HG03432 (cell line): ENCODE measurements around the gene WDR90.

ENCODE experiments used
- ATAC-seq: cut with Tn5 transposase; IDR thresholded peaks from one replicate; pipeline ENCODE4 v1.9.1; 2021; ENCODE audit warnings: mild to moderate bottlenecking, moderate library complexity; ENCODE audit not compliant: unreplicated experiment

The WDR90 gene

DNA sequence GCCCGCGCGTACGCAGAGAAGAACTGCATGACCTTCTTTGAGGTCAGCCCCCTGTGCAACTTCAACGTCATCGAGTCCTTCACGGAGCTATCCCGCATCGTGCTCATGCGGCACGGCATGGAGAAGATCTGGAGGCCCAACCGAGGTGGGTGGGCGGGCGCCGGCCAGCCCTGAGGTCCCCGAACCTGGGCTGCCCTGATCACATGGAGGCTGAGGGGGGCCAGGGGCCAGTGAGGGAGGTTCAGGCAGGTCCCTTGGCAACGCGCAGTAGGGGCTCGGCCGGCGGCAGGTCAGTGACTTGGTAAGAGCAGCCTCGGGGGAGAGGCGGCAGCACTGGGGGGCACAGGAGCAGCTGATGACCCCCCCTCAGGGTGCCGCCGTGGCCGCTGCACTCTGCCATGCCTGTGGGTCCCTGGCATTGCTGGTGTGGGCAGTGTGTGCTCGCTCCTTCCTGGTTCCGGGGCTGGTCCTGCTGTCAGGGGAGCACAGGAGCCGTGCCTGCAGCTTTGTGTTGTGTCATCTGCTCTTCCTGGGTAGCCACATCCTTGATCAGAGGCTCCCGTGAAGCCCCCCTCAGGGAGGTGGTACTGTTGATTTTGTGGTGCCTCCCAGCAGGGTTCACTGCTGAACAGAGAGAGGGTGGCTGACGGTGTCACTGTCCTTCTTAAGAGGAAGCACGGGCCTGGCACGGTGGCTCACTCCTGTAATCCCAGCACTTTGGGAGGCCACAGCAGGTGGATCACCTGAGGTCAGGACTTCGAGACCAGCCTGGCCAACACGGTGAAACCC lies 23.0 kb upstream of the WDR90 start:
- no peak for ATAC-seq

DNA sequence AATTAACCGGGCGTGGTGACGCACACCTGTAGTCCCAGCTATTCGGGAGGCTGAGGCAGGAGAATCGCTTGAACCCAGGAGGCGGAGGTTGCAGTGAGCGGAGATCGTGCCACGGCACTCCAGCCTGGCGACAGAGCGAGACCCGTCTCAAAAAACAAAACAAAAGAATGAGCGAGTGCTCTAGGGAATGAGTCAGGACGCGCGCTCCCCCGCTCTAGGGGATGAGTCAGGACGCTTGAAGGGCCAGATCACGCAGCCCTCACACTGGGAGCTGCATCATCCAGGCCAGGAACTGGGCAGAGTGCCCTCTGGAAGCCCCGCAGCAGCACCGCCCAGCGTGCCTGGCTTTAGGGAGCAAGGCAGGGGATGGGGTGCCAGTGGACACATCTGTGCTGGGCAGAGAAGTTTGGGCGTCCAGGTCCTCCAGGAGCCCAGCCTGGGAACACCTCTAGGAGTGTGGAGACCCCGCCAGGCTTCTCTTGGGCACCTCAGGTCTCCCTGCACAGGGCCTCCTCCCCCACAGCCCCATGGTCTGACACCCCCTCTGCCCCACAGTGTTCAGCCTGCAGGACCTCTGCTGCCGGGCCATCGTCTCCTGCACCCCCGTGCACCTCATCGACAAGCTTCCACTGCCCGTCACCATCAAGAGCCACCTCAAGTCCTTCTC lies 22.2 kb upstream of the WDR90 start:
- ATAC-seq = no peak

DNA sequence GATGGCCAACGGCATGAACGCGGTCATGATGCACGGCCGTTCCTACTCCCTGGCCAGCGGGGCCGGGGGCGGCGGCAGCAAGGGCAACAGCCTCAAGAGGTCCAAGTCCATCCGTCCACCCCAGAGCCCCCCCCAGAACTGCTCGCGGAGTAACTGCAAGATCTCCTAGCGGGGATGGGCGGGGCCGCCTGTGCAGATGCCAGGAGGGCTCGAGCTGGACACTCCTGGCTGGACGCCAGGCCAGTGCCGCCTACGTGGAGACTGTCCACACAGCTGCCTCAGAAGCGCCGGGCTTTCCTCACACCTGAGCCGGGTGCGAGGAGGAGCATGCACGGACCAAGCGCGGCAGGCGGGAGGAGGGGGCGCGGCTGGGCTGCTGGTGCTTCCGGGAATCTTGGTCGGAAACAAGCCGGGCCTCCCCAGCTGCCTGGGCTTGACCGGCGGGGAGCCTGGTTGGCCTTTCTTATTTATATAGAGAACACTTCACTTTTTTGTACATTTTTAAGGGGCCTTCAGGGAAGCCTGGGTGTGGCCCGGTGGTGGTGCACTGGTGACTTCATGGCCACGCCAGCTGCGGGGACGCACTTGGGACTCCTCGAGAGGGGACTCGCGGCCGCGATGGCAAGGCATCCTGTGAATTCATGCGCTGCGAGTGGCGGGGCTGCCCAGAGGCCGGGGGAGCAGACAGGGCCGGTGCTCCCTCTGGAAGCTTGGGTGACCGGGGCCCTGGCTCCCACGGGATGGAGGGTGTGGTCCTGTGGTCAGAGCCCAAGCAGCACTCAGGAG lies 21.5 kb upstream of the WDR90 start:
- ATAC-seq = no peak

DNA sequence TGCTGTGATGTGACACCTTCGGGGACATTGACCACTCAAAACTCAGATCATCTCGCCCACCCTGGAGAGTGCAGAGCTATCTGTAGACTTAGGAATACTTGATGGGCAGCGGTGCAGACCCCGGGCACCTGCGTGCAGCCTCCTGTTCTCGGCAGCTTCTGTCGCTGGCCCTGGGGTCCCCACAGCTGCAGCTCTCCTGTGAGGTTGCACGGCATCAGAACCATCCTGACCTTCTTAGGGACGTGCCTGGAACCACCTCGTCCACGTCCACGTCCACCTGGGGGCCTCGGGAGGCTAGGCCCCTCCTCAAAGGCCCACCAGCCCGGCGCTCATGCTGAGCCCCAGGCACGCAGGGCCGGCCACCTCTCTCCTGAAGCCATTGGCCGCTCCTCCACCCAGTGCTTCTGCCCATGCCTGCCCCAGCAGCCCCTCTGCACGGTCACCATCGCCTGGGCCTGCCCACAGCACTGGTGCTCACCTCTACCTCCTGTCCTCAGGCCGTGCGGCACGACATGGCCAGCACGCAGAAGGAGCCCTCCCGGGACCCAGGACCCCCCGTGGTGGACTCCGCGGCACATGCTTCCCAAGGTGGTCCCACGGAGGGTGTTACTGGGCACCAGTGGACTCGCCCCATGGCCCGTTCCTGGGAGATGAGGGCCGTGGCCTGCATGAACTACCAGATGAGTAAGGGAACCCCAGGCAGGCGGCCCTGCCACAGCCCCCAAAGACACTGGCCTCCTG lies 20.7 kb upstream of the WDR90 start:
- ATAC-seq = no peak

DNA sequence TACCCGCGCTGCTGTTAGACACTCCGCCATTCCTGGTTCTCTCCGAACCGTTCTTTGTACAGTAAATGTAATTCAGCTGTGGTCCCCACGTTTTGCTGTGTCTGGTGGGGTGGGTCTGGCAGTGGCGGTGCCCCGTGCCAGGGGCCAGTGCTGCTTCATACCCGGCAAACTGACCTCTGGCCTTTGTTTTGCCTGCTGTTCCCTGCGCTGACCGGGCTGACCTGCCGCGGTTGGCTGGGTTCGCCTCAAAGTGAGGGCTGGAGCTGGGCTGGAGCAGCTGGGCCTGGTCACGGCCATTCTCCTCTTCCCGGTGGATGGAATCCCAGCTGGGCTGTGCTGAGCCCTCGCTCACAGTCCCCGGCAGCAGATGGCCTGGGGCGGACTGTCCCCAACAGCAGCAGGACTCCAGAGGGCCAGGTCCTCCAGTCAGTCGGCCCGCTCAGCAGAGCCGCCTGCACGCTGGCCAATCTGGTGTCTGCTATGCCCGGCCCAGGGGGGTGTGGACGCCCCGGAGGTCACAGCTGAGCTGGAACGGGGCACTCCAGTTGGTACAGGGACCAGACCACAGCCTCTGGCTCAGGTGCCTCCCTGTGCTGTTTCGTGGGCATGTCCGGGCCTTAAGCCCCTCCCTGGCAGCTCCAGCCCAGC lies 19.9 kb upstream of the WDR90 start:
- ATAC-seq = no peak

DNA sequence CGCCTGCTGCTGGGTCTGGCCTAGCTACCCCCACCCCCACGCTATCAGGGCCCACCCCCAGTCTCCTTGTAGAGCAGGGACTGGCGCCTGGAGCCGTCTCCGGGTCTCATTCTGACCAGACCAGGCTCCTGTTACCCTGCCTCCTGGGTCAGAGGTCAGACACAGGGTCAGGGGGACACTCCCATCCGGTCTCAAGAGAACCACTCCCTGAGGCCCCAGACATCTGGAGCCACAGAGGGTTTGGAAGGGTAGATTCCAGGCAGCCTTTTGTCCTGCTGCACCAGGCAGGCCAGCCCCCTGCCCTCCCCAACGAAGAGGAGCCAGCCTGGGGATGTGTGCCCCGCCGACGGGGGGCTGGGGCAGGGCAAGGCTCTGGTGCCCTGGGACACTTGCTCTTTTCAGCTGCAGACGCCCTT lies 19.3 kb upstream of the WDR90 start:
- ATAC-seq = no peak

DNA sequence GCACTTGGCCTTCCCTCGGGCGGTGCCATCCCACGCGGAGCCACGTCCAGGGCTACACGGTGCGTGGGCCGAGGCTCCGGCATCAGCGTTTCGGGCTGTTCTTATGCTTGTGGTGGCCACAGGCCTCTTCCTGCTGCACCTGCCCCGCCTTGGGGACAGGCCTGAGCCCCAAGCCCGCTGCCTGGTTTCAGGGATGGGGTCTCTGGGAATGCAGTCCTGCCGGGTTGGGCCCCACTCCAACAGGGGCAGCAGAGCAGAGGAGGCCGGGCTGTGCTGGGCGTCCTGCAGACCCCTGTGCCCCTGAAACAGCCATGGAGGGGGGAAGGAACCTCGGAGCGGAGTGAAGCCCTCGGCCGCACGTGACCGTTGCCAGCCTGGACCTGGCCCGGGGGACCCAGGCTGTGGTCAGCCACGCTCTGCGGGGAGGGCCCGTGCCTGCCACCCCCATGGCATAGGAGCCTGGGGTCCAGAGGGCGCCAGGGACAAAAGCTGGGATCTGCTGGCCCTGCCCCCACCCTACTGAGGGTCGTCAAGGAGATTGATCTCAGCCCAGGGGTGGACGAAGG lies 18.8 kb upstream of the WDR90 start:
- no peak for ATAC-seq

DNA sequence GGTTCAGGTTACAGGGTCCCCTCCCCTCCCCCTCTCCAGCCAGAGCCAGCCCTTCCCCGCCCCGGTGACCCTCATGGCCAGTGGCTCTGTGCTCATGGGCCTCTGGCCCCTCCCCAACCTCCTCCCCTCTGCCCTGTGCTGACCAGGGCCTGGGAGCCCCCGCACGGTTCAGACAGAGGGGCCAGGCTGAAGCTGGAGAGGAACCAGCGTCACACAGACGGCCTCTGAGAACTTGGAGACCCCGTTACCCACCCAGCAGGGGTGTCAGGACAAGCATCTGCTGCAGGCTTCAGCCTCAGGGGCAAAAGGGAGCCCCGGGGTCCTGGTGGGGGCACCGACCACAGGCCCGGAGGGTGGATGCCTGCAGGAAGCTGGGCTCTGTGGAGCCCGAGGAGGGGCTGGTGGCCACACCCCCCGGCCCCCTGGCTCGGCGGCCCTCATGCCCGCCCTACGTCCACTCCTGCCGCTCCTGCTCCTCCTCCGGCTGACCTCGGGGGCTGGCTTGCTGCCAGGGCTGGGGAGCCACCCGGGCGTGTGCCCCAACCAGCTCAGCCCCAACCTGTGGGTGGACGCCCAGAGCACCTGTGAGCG lies 18.3 kb upstream of the WDR90 start, which contains the start of gene WFIKKN1:
Gene WFIKKN1 (plus strand): TSS at position 171 of the 591 bp plus-strand sequence. CDS start 269 bp downstream, at position 440.
- ATAC-seq = no peak

DNA sequence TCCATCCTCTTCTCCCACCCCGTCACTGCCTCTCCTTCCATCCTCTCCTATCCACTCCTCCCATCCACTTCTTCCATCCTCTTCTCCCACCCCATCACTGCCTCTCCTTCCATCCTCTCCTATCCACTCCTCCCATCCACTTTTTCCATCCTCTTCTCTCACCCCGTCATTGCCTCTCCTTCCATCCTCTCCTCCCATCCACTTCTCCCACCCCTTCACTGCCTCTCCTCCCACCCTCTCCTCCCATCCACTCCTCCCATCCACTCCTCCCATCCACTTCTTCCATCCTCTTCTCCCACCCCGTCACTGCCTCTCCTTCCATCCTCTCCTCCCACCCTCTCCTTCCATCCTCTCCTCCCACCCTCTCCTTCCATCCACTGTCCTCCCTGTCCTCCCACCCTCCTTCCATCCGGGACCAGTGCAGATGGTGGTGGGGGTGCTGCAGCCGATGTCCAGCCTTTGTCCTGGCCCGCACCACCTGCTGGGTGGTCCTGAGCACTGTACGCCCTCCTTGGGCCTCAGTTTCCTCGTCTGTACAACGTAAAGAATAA lies 17.3 kb upstream of the WDR90 start:
- no peak for ATAC-seq

DNA sequence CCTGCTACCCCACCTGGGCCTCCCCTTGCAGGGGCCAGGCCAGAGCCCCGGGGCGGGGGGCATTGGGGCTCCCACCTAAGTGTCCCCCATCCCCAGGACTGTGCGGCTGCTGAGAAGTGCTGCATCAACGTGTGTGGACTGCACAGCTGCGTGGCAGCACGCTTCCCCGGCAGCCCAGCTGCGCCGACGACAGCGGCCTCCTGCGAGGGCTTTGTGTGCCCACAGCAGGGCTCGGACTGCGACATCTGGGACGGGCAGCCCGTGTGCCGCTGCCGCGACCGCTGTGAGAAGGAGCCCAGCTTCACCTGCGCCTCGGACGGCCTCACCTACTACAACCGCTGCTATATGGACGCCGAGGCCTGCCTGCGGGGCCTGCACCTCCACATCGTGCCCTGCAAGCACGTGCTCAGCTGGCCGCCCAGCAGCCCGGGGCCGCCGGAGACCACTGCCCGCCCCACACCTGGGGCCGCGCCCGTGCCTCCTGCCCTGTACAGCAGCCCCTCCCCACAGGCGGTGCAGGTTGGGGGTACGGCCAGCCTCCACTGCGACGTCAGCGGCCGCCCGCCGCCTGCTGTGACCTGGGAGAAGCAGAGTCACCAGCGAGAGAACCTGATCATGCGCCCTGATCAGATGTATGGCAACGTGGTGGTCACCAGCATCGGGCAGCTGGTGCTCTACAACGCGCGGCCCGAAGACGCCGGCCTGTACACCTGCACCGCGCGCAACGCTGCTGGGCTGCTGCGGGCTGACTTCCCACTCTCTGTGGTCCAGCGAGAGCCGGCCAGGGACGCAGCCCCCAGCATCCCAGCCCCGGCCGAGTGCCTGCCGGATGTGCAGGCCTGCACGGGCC lies 16.5 kb upstream of the WDR90 start:
- ATAC-seq = no peak

DNA sequence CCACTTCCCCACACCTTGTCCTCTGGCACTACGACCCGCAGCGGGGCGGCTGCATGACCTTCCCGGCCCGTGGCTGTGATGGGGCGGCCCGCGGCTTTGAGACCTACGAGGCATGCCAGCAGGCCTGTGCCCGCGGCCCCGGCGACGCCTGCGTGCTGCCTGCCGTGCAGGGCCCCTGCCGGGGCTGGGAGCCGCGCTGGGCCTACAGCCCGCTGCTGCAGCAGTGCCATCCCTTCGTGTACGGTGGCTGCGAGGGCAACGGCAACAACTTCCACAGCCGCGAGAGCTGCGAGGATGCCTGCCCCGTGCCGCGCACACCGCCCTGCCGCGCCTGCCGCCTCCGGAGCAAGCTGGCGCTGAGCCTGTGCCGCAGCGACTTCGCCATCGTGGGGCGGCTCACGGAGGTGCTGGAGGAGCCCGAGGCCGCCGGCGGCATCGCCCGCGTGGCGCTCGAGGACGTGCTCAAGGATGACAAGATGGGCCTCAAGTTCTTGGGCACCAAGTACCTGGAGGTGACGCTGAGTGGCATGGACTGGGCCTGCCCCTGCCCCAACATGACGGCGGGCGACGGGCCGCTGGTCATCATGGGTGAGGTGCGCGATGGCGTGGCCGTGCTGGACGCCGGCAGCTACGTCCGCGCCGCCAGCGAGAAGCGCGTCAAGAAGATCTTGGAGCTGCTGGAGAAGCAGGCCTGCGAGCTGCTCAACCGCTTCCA lies 15.7 kb upstream of the WDR90 start:
- no peak for ATAC-seq

DNA sequence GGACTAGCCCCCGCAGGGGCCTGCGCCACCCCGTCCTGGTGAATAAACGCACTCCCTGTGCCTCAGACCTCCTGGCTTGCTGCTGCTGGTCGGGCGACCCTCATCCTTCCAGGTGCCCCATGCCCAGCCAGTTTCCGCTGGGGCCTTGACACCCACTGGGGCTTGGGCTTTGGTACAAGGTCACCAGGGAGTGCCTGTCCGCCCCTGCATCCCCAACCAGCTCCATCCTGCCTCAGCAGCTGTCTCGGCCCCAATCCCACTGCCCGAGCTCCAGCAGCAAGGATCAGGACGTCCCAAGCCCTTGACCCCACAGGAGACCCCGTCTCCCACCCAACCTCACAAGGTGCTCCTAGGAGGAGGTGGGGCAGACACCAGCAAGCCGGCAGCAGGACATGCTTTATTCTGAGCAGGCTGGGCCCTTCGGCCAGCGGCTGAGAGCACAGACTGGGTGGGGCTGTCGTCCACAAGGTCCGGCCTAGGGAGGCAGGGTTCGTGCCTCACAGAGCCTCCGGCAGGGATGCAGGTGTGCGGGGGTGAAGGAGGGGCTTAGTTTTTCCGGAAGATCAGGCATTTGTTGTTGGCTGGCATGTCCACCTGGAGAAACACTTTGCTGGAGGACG lies 15.0 kb upstream of the WDR90 start:
- no peak for ATAC-seq

DNA sequence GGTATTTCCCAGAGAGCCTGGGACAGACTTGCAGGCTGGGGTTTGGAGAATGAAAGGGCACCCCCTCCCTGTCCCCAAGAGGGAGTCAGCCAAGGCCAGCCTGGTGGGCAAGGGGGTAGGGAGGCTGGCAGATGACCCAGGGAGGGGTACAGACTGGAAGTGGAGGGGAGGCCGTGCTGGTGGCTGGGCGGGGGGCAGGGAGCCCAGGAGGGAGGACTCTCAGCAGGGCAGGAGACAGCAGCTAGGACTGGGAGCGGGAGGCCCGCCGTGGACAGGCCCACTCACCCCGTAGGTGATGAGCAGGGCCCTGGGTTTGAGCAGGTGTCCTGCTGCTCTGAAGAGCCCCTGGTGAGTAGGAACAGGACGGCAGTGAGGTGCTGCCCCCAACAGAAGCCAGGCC lies 14.2 kb upstream of the WDR90 start:
- ATAC-seq = no peak

DNA sequence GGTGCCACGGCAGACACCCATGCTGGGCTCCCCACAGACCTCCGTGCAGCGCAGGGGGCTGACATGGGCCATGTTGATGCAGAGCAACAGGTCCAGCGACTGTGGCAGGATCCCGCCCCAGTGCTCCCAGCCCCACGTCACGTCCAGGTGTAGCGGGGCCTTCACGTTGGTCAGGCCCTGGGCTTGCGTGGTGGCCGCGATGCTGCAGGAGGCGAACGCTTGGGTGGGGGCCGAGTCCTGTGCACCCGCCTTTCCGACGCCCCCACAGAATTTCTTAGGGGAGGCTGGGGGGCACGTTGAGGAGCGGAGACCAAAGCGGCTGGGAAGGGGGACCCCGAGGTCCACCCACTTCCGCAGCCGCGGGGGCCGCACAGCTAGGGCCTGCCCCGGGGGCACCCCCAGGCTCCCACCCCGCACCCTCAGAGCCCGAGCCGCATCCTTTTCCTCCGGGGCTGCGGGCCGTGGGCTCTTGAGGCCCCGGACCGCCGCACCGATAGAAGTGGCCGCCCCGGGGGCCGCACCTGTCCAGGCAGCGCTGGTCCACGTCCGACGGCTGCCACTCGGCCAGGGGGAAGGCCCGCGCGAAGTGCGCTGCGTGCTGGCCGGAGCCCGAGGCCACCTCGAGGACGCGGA lies 13.5 kb upstream of the WDR90 start:
- ATAC-seq = peak; percentile 5

DNA sequence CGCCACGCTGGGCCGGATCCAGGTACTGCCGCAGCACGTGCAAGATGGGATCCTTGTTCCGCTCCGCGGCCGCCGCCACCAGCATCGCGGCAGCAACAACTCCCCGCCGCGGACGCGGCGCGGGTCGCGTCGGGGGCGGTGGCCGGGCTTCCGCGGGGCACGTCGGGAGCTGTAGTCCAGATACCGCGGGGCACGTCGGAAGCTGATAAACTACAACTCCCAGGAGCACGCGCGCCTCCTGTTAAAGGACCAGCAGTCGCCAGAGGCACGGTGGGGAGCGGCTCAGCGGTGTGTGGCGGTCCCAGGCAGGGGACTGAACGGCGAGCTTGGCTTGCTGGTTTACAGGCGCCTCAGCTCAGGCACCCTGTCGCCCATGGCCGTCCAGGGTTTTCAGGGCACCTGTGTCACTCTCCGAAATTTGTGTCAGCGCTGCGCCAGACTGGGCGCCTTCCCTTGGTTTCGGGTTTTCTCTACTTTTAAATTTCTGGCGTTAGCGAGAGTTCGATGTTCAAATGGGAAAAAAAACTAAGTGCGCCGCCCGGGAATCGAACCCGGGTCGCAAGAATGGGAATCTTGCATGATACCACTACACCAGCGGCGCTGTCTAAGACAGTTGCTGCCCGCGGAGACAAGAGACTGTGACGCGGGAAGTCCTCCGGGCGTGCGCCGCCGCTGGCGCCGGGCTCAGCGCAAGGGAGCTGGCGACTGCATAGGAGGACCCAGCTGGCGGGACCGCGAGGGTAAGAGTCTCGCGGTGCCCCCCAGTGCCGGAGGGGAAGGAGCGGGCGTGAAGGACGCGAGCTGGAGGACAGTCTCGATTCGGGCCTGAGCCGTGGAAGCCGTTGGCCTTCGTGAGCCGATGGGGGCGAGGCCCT lies 12.7 kb upstream of the WDR90 start, which contains the start of gene METTL26:
Gene METTL26 (minus strand): TSS at position 100 of the 875 bp plus-strand sequence. CDS start 15 bp downstream, at position 85.
- peak; percentile 66 for ATAC-seq
